Heart left ventricle (tissue), 16 donors: Measurements from ENCODE around the gene UPP1. TPM values are rescaled to one million over a fixed set of nuclear protein-coding genes. Genes with fewer than 3 reads are reported as not detected.
"Not testable (repeated sequence)": the region's sequence is repeated elsewhere in the genome, so short reads cannot be mapped to it uniquely, and the experiment has no call there.

Experiments used
- ATAC-seq, 4 donors: fragments of 200-7000 bp; cut with Tn5 transposase; one replicate each; pipeline ENCODE4 v1.9.1; 2020 to 2022; ENCODE audit warnings: moderate library complexity in 4 of 4, mild to moderate bottlenecking in 3 of 4, moderate number of reproducible peaks in 1 of 4
- DNase-seq, 5 donors: peaks; one replicate each; pipeline ENCODE4 v3.0.0-alpha.2; 2020
- H3K27ac ChIP-seq, 12 donors: fragments of 200-600 bp; sonication (generic) in 4 of 12; one replicate each; pipeline versions ENCODE4 v1.5.0 to v1.8.0; 2016 to 2022; ENCODE audit warnings: mild to moderate bottlenecking in 2 of 12
- H3K27me3 ChIP-seq, 9 donors: fragments of 200-600 bp; sonication (generic) in 2 of 9; one replicate each; pipeline versions ENCODE4 v1.5.1 to v1.8.0; 2016 to 2022; ENCODE audit warnings: mild to moderate bottlenecking in 3 of 9
- H3K36me3 ChIP-seq, 9 donors: fragments of 200-600 bp; sonication (generic) in 2 of 9; one replicate each; pipeline versions ENCODE4 v1.5.0 to v1.8.0; 2018 to 2022; ENCODE audit warnings: mild to moderate bottlenecking in 2 of 9
- H3K4me1 ChIP-seq, 12 donors: fragments of 200-600 bp; sonication (generic) in 4 of 12; one replicate each; pipeline versions ENCODE4 v1.5.0 to v1.8.0; 2016 to 2022; ENCODE audit warnings: mild to moderate bottlenecking in 3 of 12
- H3K4me3 ChIP-seq, 12 donors: fragments of 200-600 bp; sonication (generic) in 4 of 12; one replicate each; pipeline versions ENCODE4 v1.5.0 to v1.8.0; 2017 to 2022; ENCODE audit warnings: mild to moderate bottlenecking in 9 of 12, moderate library complexity in 4 of 12
- H3K9me3 ChIP-seq, 12 donors: fragments of 200-600 bp; sonication (generic) in 4 of 12; one replicate each; pipeline versions ENCODE4 v1.5.0 to v1.8.0; 2016 to 2022; ENCODE audit warnings: mild to moderate bottlenecking in 1 of 12
- CTCF ChIP-seq, 12 donors: fragments of 200-600 bp; sonication (generic) in 4 of 12; IDR thresholded peaks; one replicate each; pipeline versions ENCODE4 v1.5.0 to v1.8.0; 2018 to 2022; ENCODE audit warnings: antibody characterized with exemption in 12 of 12, mild to moderate bottlenecking in 5 of 12
- POLR2A ChIP-seq, 2 donors: fragments of 450-650 bp; IDR thresholded peaks; one replicate each; pipeline ENCODE4 v1.6.1; 2017; ENCODE audit warnings: antibody characterized with exemption in 2 of 2, mild to moderate bottlenecking in 2 of 2, moderate library complexity in 2 of 2
- WGBS, 4 donors: extraction: QIAGEN DNeasy Blood & Tissue Kit in 2 of 4; methylation state at CpG; one replicate each; pipeline versions ENCODE4 v1.1.5 to v1.1.7; 2013 to 2018; 5-methylcytosine and 5-hydroxymethylcytosine counted together
- intact Hi-C, 10 donors: fragments of 100-400 bp; cut with DNase I; formaldehyde crosslinking; loops; one replicate each; pipeline versions ENCODE4 v1.11.1 to v1.14.2; 2022
- polyA plus RNA-seq, 2 donors: library from polyadenylated mRNA; stranded (reverse); fragments of 200-250 nt; gene quantifications; one replicate each; pipeline ENCODE4 v1.2.3, GENCODE V29; 2013
- total RNA-seq, 9 donors: library from RNA; depleted of rRNA in 2 of 9; stranded (reverse); fragments of >200 nt in 2 of 9; fragmentation: NEBNext Ultra II Directional in 3 of 9; extraction: Animal tissue kit (Norgen Biotek cat#: 25700) in 3 of 9; gene quantifications; one replicate each; pipeline versions ENCODE4 v1.1.0 to v1.2.4, GENCODE V29; 2016 to 2023
- donor health status: ischemic (EF 13 %, LVEDD 7.1; RV severe dilation, severe dysfunction).
- donor health status: healthy with polysubstance abuse.
- donor health status: DM: no; HTN: yes; CAD: no.
- donor health status: DM: no; HTN: no; CAD: no.
- donor health status: ischemic (EF 25% LVEDD 6.9; RV normal size, moderate dysfunction).
- donor health status: ischemic (EF 25% LVEDD 5.7; RV mildly dilated, moderate dysfunction).
- donor health status: healthy.
- donor health status: DM: yes; HTN: yes; CAD: no.
- donor health status: ischemic (EF 35%, LVEDD 5.7; RV mildly dilated, moderate dysfunction).
- donor health status: nonischemic (EF 11% LVEDD 7.7; RV severe dilation, severe dysfunction).
- donor health status: DM: yes; HTN: yes; CAD: no.
- donor health status: PGD.
- donor health status: ischemic (EF 29% LVEDD 5.4; RV normal size, mild dysfunction).
- donor health status: nonischemic (EF 23%, LVEDD 6.1; RV moderate dilation, normal function).

Gene UPP1
- total and polyA plus RNA-seq, 11 donors = 5.8 to 33.2 (median 18.8) TPM

GRCh38 chr7:48114589-48114988 is 25.5 kb downstream of the UPP1 start:
- H3K27me3 ChIP-seq = no peaks in the 10 kb centered on the region
- no peak overlapping the region for H3K27ac ChIP-seq
- no peak for ATAC-seq
- 91 to 97% (median 93%) methylated on average over 7 of the region's 7 CpGs for whole genome bisulfite sequencing, 4 donors
- intact Hi-C loops = loop anchor here in 3 of 10 donors (5.0 kb wide), 2 partner anchors 77 to 167 kb away; partner anchors contain the start of genes PKD1L1 (in 2 of the 3) and C7orf57 (in 1 of the 3)
- TF ChIP-seq POLR2A (IDR thresholded peaks at IDR 0.05) = no peak
- no peak overlapping the region for H3K4me3 ChIP-seq
- H3K9me3 ChIP-seq = no peaks in the 10 kb centered on the region
- peaks cover 0 to 7% (median 0%) of the 10 kb centered on the region in 12 donors for H3K4me1 ChIP-seq
- DNase-seq = no peak
- H3K36me3 ChIP-seq = peaks cover 0 to 4% (median 0%) of the 10 kb centered on the region in 9 donors

- no peaks in the 10 kb centered on the region for H3K36me3 ChIP-seq
- no peak for ATAC-seq
- TF ChIP-seq POLR2A (IDR thresholded peaks at IDR 0.05) (no peak), CTCF (IDR thresholded peaks at IDR 0.05) (no peak)
- intact Hi-C loops = no loop called here
- H3K27ac ChIP-seq = no peak overlapping the region
- DNase-seq = no peak
- no peaks in the 10 kb centered on the region for H3K4me1 ChIP-seq
- H3K9me3 ChIP-seq = no peaks in the 10 kb centered on the region
- no peak overlapping the region for H3K4me3 ChIP-seq
- WGBS, 4 donors = 96 to 98% (median 97%) methylated on average over 5 of the region's 5 CpGs
- no peaks in the 10 kb centered on the region for H3K27me3 ChIP-seq
Observed at GRCh38 chr7:48116043-48116442, 27.0 kb downstream of the UPP1 start.

- no peak for ATAC-seq
- intact Hi-C loops = no loop called here
- Histone ChIP-seq H3K4me1 (no peaks in the 10 kb centered on the region), H3K4me3 (no peak overlapping the region), H3K9me3 (peaks cover 0 to 10% (median 0%) of the 10 kb centered on the region in 12 donors), H3K27me3 (no peaks in the 10 kb centered on the region), H3K36me3 (no peaks in the 10 kb centered on the region), H3K27ac (no peak overlapping the region)
- DNase-seq = no peak
- TF ChIP-seq POLR2A (IDR thresholded peaks at IDR 0.05) (no peak), CTCF (IDR thresholded peaks at IDR 0.05) (no peak)
- 50 to 57% (median 51%) methylated on average over 10 of the region's 10 CpGs for WGBS, 4 donors
Observed at GRCh38 chr7:48118041-48118440, 29.0 kb downstream of the UPP1 start.

GRCh38 chr7:48120536-48120935 is 31.5 kb downstream of the UPP1 start:
- H3K4me3 ChIP-seq, H3K27ac ChIP-seq, intact Hi-C loops, H3K36me3 ChIP-seq, H3K4me1 ChIP-seq, DNase-seq, H3K27me3 ChIP-seq, ATAC-seq: not testable (repeated sequence)
- peaks cover 0 to 16% (median 0%) of the 10 kb centered on the region in 12 donors for H3K9me3 ChIP-seq
- WGBS, 4 donors = 84 to 93% (median 92%) methylated on average over 6 of the region's 6 CpGs

GRCh38 chr7:48126037-48126436 is 37.0 kb downstream of the UPP1 start:
- DNase-seq (no peak), ATAC-seq (no peak)
- 91 to 92% (median 92%) methylated on average over 2 of the region's 2 CpGs for WGBS, 4 donors
- TF ChIP-seq CTCF (IDR thresholded peaks at IDR 0.05) (no peak), POLR2A (IDR thresholded peaks at IDR 0.05) (no peak)
- H3K9me3 ChIP-seq = peaks cover 0 to 27% (median 0%) of the 10 kb centered on the region in 12 donors
- H3K36me3 ChIP-seq = no peaks in the 10 kb centered on the region
- H3K27ac ChIP-seq = no peak overlapping the region
- H3K27me3 ChIP-seq = no peaks in the 10 kb centered on the region
- no peak overlapping the region for H3K4me3 ChIP-seq
- H3K4me1 ChIP-seq = no peaks in the 10 kb centered on the region
- intact Hi-C loops = no loop called here
